Lower leg skin (tissue), 4 donors: ENCODE results near the gene APEH. TPM values are rescaled to one million over a fixed set of nuclear protein-coding genes. Genes with fewer than 3 reads are reported as not detected.

Source experiments
- DNase-seq, 2 donors: peaks; one replicate each; pipeline ENCODE4 v3.0.0-alpha.2; 2019; ENCODE audit warnings: low spot score in 2 of 2
- H3K4me3 ChIP-seq: fragments of 200-600 bp; sonication (generic); 2 replicates; pipeline ENCODE4 v1.5.1; 2017; ENCODE audit warnings: mild to moderate bottlenecking, low read depth; ENCODE audit not compliant: poor library complexity, severe bottlenecking
- POLR2A ChIP-seq, 2 donors: fragments of 450-650 bp; IDR thresholded peaks; one replicate each; pipeline ENCODE4 v1.6.1; 2016 to 2017; ENCODE audit warnings: antibody characterized with exemption in 2 of 2, mild to moderate bottlenecking in 1 of 2, moderate library complexity in 1 of 2
- WGBS, 2 donors: methylation state at CpG; one replicate each; pipeline ENCODE4 v1.1.5; 2018; 5-methylcytosine and 5-hydroxymethylcytosine counted together
- intact Hi-C: fragments of 100-400 bp; cut with DNase I; formaldehyde crosslinking; loops from one replicate; pipeline ENCODE4 v1.15.0; 2023; ENCODE audit warnings: low total_unique reads
- total RNA-seq, 4 donors: library from RNA; depleted of rRNA; stranded (reverse); fragments of >200 nt; gene quantifications; one replicate each; pipeline ENCODE4 v1.1.0, GENCODE V29; 2016
- TF ChIP-seq, protein P1 (sequence below), 3 donors: fragments of 450-650 bp; IDR thresholded peaks; one replicate each; pipeline ENCODE4 v1.5.1; 2016; ENCODE audit warnings: antibody characterized with exemption in 3 of 3, mild to moderate bottlenecking in 3 of 3, moderate library complexity in 2 of 3

APEH gene
- 10 to 100 TPM; 73.8 to 92.4 (median 83.1) TPM for total RNA-seq

DNA sequence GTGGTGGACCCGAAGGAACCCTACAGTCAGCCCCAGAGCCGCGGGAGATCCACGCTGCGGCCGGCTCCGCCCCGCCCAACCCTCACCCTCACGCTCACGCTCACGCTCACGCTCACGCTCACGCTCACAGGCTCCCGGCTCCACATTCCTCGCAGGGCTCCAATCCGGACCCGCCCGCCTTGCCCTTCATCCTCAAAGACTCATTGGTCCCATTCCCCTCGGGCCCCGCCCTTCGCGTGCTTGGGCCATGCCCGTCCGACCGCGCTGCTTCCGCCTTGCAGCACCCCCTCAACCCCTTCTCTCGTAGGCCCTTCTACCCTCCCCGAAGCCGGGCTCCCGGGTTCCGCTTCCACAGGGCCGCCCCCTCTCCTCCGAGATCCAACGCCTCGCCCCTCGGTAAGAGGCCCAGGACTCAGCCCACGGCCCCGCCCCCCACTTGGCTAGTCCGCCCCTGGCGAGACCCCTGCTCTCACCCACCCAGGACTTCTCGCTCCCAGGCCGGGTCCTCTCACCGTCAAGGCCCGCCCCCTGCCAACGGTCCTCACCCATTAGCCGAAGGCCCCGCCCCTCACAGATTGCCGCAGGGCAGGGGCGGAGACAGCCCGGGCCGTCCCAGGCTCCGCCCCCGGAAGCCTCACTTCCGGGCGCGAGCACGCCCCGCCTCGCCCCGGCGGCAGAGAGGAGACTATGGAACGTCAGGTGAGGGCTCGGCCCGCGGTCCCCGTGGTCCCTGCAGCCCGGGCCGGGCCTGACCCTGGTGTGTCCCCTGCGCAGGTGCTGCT lies at the start of gene APEH:
APEH (plus strand) TSS at position 637 of the 782 bp plus-strand sequence; CDS start at position 688, 51 bp downstream.
- WGBS, 2 donors: 1 to 2% methylated on average over 62 to 65 of the region's 71 CpGs
- DNase-seq: peak; percentile 93 to 99
- TF ChIP-seq, protein P1, sequence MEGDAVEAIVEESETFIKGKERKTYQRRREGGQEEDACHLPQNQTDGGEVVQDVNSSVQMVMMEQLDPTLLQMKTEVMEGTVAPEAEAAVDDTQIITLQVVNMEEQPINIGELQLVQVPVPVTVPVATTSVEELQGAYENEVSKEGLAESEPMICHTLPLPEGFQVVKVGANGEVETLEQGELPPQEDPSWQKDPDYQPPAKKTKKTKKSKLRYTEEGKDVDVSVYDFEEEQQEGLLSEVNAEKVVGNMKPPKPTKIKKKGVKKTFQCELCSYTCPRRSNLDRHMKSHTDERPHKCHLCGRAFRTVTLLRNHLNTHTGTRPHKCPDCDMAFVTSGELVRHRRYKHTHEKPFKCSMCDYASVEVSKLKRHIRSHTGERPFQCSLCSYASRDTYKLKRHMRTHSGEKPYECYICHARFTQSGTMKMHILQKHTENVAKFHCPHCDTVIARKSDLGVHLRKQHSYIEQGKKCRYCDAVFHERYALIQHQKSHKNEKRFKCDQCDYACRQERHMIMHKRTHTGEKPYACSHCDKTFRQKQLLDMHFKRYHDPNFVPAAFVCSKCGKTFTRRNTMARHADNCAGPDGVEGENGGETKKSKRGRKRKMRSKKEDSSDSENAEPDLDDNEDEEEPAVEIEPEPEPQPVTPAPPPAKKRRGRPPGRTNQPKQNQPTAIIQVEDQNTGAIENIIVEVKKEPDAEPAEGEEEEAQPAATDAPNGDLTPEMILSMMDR (IDR thresholded peaks at IDR 0.05): no peak
- TF ChIP-seq POLR2A (IDR thresholded peaks at IDR 0.05): no peak
- intact Hi-C loops: no loop called here
- peak within 1 kb of the TSS; percentile 67 for H3K4me3 ChIP-seq

GRCh38 chr3:49625071-49625470 lies 49.1 kb upstream of the APEH start:
- 94 to 95% methylated on average over 13 of the region's 13 CpGs for WGBS, 2 donors
- intact Hi-C loops: no loop called here
- DNase-seq: no peak
- no peak overlapping the region for H3K4me3 ChIP-seq
- TF ChIP-seq, protein P1 (IDR thresholded peaks at IDR 0.05): no peak
- no peak for TF ChIP-seq POLR2A (IDR thresholded peaks at IDR 0.05)

GRCh38 chr3:49626101-49626581 lies 48.0 kb upstream of the APEH start:
- TF ChIP-seq POLR2A (IDR thresholded peaks at IDR 0.05): no peak
- TF ChIP-seq, protein P1 (IDR thresholded peaks at IDR 0.05): no peak
- H3K4me3 ChIP-seq: no peak overlapping the region
- intact Hi-C loops: no loop called here
- no peak for DNase-seq
- 48 to 64% methylated on average over 8 of the region's 8 CpGs for WGBS, 2 donors

DNA sequence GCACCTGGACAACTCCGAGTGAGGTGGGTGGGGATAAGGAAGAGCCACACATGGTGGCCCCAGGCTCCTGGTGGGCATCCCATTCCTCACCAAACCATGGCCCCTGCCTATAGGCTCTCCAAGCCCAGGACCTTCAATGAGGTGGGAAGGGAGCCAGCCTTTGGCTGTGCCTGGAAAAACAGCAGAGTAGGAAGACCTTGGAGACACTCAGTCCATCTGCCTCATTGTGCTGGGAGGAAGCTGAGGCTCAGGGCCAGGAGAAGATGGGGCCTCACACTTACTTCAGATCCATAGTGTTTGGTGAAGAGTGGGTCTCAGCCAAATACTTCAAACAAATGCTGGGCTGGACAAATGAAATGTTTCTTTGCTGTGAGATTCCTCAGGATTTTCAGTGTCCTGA lies 47.4 kb upstream of the APEH start:
- TF ChIP-seq POLR2A (IDR thresholded peaks at IDR 0.05): no peak
- TF ChIP-seq, protein P1 (IDR thresholded peaks at IDR 0.05): no peak
- no peak for DNase-seq
- 83 to 90% methylated on average over 1 of the region's 1 CpG for whole genome bisulfite sequencing, 2 donors
- H3K4me3 ChIP-seq: no peak overlapping the region
- intact Hi-C loops: no loop called here

- intact Hi-C loops: no loop called here
- no peak for DNase-seq
- no peak for TF ChIP-seq POLR2A (IDR thresholded peaks at IDR 0.05)
- TF ChIP-seq, protein P1 (IDR thresholded peaks at IDR 0.05): no peak
- H3K4me3 ChIP-seq: no peak overlapping the region
- WGBS, 2 donors: 87 to 91% methylated on average over 5 of the region's 5 CpGs
Observed at GRCh38 chr3:49627634-49628033, 46.5 kb upstream of the APEH start.
